Stomach (tissue), 9 donors: ENCODE data around the gene TTC39C. TPM values are rescaled to one million over a fixed set of nuclear protein-coding genes. Genes with fewer than 3 reads are reported as not detected.
A peak's percentile ranks its signal among the peaks of the same experiment; 100 is the strongest.
"Not testable (repeated sequence)": the region's sequence is repeated elsewhere in the genome, so short reads cannot be mapped to it uniquely, and the experiment has no call there.

Source experiments
- DNase-seq, 2 donors: peaks; one replicate each; pipeline versions ENCODE4 v3.0.0 to v3.0.0-alpha.2; 2013 to 2019
- H3K27ac ChIP-seq, 5 donors: fragments of 200-600 bp in 4 of 5; sonication (generic) in 4 of 5; one replicate each; pipeline ENCODE4 v1.5.1; 2013 to 2019; ENCODE audit warnings: mild to moderate bottlenecking in 1 of 5, moderate library complexity in 1 of 5
- H3K27me3 ChIP-seq, 3 donors: fragments of 200-600 bp; sonication (generic); one replicate each; pipeline ENCODE4 v1.5.1; 2017 to 2019; ENCODE audit warnings: mixed run types in 1 of 3
- H3K36me3 ChIP-seq, 4 donors: fragments of 200-600 bp; sonication (generic); 1 replicate in 3 of 4; 2 replicates in 1 of 4; pipeline ENCODE4 v1.5.1; 2016 to 2019
- H3K4me1 ChIP-seq, 4 donors: fragments of 200-600 bp; sonication (generic); one replicate each; pipeline ENCODE4 v1.5.1; 2016 to 2019
- H3K4me3 ChIP-seq, 4 donors: fragments of 200-600 bp; sonication (generic) in 3 of 4; one replicate each; pipeline ENCODE4 v1.5.1; 2016 to 2019; ENCODE audit warnings: mild to moderate bottlenecking in 1 of 4
- H3K9me3 ChIP-seq, 4 donors: fragments of 200-600 bp; sonication (generic); one replicate each; pipeline ENCODE4 v1.5.1; 2016 to 2019
- EP300 ChIP-seq: sonication (generic); formaldehyde crosslinking; IDR thresholded peaks from one replicate; pipeline ENCODE4 v1.6.1; 2017; ENCODE audit warnings: antibody characterized with exemption
- POLR2A ChIP-seq, 4 donors: fragments of 450-650 bp; IDR thresholded peaks; one replicate each; pipeline ENCODE4 v1.6.1; 2016; ENCODE audit warnings: antibody characterized with exemption in 4 of 4, control low read depth in 2 of 4, mild to moderate bottlenecking in 1 of 4, moderate library complexity in 1 of 4
- POLR2AphosphoS5 ChIP-seq, 3 donors: sonication (generic); formaldehyde crosslinking; IDR thresholded peaks; one replicate each; pipeline ENCODE4 v1.6.1; 2016; ENCODE audit warnings: antibody characterized with exemption in 3 of 3
- WGBS, 5 donors: extraction: QIAGEN DNeasy Blood & Tissue Kit in 3 of 5; methylation state at CpG; one replicate each; pipeline versions ENCODE4 v1.1.5 to v1.1.7; 2013 to 2018; 5-methylcytosine and 5-hydroxymethylcytosine counted together
- intact Hi-C: fragments of 100-400 bp; cut with DNase I; formaldehyde crosslinking; loops from one replicate; pipeline ENCODE4 v1.15.1; 2023; ENCODE audit warnings: low total_unique reads
- polyA plus RNA-seq, 3 donors: library from polyadenylated mRNA; stranded (reverse); fragments of 200-250 nt; gene quantifications; one replicate each; pipeline ENCODE4 v1.2.3, GENCODE V29; 2013
- total RNA-seq, 5 donors: library from RNA; depleted of rRNA; stranded (reverse); fragments of >200 nt; gene quantifications; one replicate each; pipeline versions ENCODE4 v1.1.0 to v1.2.3, GENCODE V29; 2014 to 2016
- TF ChIP-seq, protein P1 (sequence below), 7 experiments: fragments of 450-650 bp in 4 of 7; fragments of 200-600 bp in 3 of 7; sonication (generic) in 3 of 7; IDR thresholded peaks; one replicate each; pipeline ENCODE4 v1.5.1; 2016 to 2019; ENCODE audit warnings: antibody characterized with exemption in 7 of 7, control low read depth in 2 of 7, mild to moderate bottlenecking in 1 of 7
- donor health status: healthy with polysubstance abuse.
- donor health status: Bipolar disorder and iron deficiency.
- donor health status: healthy.

TTC39C gene
- total and polyA plus RNA-seq, 8 donors, result 1.8 to 42.0 (median 21.3) TPM

DNA sequence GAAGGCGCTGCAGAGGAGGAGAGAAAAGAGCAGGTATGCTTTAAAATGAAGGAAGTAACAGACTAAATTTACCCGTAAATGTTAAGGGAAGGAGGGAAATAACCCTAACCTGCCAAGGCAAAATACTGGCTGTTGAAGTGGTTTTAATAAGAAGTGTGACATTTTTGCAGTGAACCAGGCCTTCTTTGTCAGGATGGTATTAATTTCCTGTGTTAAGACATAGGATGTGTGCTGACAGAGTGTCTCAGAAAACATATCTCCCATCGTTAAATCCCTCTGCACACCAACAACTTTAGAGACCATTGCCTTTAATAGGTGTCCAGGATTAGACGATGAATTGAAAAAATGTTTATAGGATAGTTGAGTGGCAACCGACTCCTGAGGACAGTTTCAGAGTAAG, 9.9 kb downstream of the TTC39C start:
- intact Hi-C loops, result no loop called here
- Histone ChIP-seq H3K36me3 (peaks cover 0 to 13% (median 5%) of the 10 kb centered on the region in 4 donors), H3K27ac (no peak overlapping the region), H3K9me3 (no peaks in the 10 kb centered on the region), H3K27me3 (no peaks in the 10 kb centered on the region), H3K4me3 (no peak overlapping the region), H3K4me1 (peaks cover 5 to 69% (median 16%) of the 10 kb centered on the region in 4 donors)
- TF ChIP-seq EP300, result no peak
- no peak for TF ChIP-seq POLR2AphosphoS5 (IDR thresholded peaks at IDR 0.05)
- TF ChIP-seq, protein P1, sequence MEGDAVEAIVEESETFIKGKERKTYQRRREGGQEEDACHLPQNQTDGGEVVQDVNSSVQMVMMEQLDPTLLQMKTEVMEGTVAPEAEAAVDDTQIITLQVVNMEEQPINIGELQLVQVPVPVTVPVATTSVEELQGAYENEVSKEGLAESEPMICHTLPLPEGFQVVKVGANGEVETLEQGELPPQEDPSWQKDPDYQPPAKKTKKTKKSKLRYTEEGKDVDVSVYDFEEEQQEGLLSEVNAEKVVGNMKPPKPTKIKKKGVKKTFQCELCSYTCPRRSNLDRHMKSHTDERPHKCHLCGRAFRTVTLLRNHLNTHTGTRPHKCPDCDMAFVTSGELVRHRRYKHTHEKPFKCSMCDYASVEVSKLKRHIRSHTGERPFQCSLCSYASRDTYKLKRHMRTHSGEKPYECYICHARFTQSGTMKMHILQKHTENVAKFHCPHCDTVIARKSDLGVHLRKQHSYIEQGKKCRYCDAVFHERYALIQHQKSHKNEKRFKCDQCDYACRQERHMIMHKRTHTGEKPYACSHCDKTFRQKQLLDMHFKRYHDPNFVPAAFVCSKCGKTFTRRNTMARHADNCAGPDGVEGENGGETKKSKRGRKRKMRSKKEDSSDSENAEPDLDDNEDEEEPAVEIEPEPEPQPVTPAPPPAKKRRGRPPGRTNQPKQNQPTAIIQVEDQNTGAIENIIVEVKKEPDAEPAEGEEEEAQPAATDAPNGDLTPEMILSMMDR (IDR thresholded peaks at IDR 0.05), result no peak
- no peak for TF ChIP-seq POLR2A (IDR thresholded peaks at IDR 0.05)
- no peak for DNase-seq
- WGBS, 5 donors, result 82 to 89% (median 89%) methylated on average over 5 of the region's 5 CpGs

DNA sequence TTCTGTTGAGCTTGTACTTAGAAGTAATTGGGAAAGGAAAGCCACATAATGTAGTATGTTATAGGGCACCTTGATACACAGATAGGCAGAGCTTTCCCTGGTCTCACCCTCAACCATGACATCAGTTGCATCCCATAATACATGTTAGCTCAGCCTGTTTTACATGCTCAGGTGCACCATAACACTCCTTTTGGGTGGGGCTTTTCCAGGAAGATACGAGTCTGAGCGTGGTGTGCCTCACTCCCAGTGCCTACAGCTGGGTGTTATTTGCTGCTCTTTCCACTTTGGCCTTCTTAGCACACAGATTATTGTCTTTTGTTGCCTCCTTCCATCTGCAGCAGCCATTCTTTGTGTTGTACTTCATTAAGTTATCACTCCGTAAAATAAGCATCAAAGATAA, 11.9 kb downstream of the TTC39C start:
- Histone ChIP-seq H3K4me1 (peaks cover 5 to 57% (median 13%) of the 10 kb centered on the region in 4 donors), H3K4me3 (no peak overlapping the region), H3K36me3 (peaks cover 0 to 13% (median 5%) of the 10 kb centered on the region in 4 donors), H3K9me3 (no peaks in the 10 kb centered on the region), H3K27me3 (no peaks in the 10 kb centered on the region), H3K27ac (peak overlapping the region in 2 of 5 donors; percentile 57 to 58)
- WGBS, 5 donors, result 74 to 83% (median 77%) methylated on average over 3 of the region's 3 CpGs
- intact Hi-C loops, result no loop called here
- TF ChIP-seq POLR2AphosphoS5 (IDR thresholded peaks at IDR 0.05) (no peak), POLR2A (IDR thresholded peaks at IDR 0.05) (no peak), EP300 (no peak)
- TF ChIP-seq, protein P1 (IDR thresholded peaks at IDR 0.05), result no peak
- peak in 1 of 2 donors; percentile 25 for DNase-seq

DNA sequence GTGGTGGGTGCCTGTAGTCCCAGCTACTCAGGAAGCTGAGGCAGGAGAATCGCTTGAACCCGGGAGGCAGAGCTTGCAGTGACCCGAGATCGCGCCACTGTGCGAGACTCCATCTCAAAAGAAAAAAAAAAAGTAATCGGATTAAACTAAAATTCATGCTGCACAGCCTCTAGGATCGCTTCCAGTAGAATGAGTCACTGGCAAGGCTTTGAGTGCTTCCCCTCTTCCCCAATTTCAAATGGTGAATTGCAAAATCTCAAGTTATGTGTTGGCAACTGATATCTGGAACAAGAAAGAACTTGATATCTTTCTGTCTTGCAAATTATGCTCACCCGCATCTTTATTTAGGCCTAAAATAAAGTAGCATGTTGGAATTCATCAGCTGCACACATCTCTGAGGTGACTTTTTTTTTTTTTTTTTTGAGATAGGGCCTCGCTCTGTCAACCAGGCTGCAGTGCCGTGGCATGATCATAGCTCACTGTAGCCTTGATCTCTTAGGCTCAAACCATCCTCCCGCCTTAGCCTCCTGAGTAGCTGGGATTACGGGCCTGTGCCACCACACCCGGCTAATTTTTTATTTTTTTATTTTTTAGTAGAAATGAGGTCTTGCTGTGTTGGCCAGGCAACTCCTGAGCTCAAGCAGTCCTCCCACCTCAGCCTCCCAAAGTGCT, 12.7 kb downstream of the TTC39C start:
- Histone ChIP-seq H3K36me3 (peaks cover 0 to 13% (median 5%) of the 10 kb centered on the region in 4 donors), H3K27ac (peak overlapping the region in 3 of 5 donors; percentile 26 to 58 (median 57)), H3K4me3 (no peak overlapping the region), H3K27me3 (no peaks in the 10 kb centered on the region), H3K9me3 (no peaks in the 10 kb centered on the region), H3K4me1 (peaks cover 3 to 48% (median 12%) of the 10 kb centered on the region in 4 donors)
- WGBS, 5 donors, result 62 to 79% (median 74%) methylated on average over 11 to 14 of the region's 14 CpGs
- peak in 1 of 2 donors; percentile 47 for DNase-seq
- intact Hi-C loops, result no loop called here
- TF ChIP-seq, protein P1 (IDR thresholded peaks at IDR 0.05), result no peak
- TF ChIP-seq POLR2AphosphoS5 (IDR thresholded peaks at IDR 0.05), result peak in 1 of 3 donors; percentile 50
- TF ChIP-seq EP300, result no peak
- no peak for TF ChIP-seq POLR2A (IDR thresholded peaks at IDR 0.05)

DNA sequence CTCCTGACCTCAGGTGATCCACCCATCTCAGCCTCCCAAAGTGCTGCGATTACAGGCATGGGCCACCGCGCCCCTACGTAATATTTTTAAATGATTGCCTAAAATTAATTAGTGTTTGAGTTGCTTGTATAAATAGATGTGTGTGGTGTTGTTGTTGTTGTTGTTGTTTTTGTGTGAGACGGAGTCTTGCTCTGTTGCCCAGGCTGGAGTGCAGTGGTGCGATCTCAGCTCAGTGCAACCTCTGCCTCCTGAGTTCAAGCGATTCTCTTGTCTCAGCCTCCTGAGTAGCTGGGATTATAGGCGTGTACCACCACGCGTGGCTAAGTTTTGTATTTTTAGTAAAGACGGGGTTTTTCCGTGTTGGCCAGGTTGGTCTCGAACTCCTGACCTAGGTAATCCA, 14.4 kb downstream of the TTC39C start:
- H3K27me3 ChIP-seq, intact Hi-C loops, H3K4me3 ChIP-seq, H3K27ac ChIP-seq, DNase-seq, H3K36me3 ChIP-seq, H3K9me3 ChIP-seq: not testable (repeated sequence)
- peaks cover 0 to 40% (median 13%) of the 10 kb centered on the region in 4 donors for H3K4me1 ChIP-seq
- whole genome bisulfite sequencing, 5 donors, result 96 to 97% (median 96%) methylated on average over 13 of the region's 13 CpGs

DNA sequence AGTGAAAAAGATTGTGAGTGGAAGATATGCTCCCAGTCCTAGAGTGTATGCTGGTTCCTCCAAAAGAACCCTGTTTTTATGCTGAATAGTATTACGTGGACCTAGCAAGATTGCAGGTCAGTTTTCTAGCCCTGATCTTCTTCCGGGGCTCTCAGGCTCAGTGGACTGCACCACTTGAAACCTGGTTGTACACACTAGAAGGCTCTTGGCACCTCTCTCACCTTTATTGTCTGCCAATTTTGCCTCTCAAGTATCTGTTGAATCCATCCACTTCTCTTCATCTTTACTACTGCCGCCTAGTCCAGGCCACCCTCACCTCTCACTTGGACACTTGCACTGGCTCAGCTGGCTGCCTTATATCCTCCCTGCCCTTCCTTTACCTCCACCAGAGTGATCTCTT, 16.8 kb downstream of the TTC39C start:
- Histone ChIP-seq H3K9me3 (no peaks in the 10 kb centered on the region), H3K36me3 (no peaks in the 10 kb centered on the region), H3K27me3 (no peaks in the 10 kb centered on the region), H3K4me3 (no peak overlapping the region), H3K4me1 (peaks cover 0 to 27% (median 15%) of the 10 kb centered on the region in 4 donors), H3K27ac (no peak overlapping the region)
- TF ChIP-seq, protein P1 (IDR thresholded peaks at IDR 0.05), result no peak
- TF ChIP-seq POLR2AphosphoS5 (IDR thresholded peaks at IDR 0.05), result no peak
- no peak for TF ChIP-seq POLR2A (IDR thresholded peaks at IDR 0.05)
- no peak for TF ChIP-seq EP300
- WGBS, 5 donors, result 95 to 98% (median 98%) methylated on average over 3 of the region's 3 CpGs
- DNase-seq, result no peak
- intact Hi-C loops, result no loop called here
